ENCODE results near the gene RTEL1.

DNA sequence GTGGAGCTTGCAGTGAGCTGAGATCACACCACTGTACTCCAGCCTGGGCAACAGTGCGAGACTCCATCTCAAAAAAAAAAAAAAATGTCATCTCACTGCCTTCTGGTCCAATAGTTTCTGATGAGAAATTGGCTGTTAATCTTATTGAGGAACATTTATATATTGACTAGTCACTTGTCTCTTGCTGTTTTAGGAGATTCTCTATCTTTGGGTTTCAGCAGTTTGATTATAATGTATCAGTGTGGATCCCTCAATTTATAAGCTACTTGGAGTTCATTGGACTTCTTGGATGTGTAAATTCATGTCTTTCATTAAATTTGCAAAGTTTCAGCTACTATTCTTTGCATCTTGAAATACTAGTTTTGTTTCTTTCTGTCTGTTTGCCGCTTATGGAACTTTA, 60.9 kb downstream of the RTEL1 start:
- TF ChIP-seq, protein P1, sequence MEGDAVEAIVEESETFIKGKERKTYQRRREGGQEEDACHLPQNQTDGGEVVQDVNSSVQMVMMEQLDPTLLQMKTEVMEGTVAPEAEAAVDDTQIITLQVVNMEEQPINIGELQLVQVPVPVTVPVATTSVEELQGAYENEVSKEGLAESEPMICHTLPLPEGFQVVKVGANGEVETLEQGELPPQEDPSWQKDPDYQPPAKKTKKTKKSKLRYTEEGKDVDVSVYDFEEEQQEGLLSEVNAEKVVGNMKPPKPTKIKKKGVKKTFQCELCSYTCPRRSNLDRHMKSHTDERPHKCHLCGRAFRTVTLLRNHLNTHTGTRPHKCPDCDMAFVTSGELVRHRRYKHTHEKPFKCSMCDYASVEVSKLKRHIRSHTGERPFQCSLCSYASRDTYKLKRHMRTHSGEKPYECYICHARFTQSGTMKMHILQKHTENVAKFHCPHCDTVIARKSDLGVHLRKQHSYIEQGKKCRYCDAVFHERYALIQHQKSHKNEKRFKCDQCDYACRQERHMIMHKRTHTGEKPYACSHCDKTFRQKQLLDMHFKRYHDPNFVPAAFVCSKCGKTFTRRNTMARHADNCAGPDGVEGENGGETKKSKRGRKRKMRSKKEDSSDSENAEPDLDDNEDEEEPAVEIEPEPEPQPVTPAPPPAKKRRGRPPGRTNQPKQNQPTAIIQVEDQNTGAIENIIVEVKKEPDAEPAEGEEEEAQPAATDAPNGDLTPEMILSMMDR (IDR thresholded peaks at IDR 0.05; ENCODE audit: low read length), result no peak
- TF ChIP-seq EZH2 (optimal IDR thresholded peaks at IDR 0.05; ENCODE audit: low read depth, low read length), result no peak

Data from MM.1S (cell line).